DND-41 (cell line): ENCODE data around the gene EID3.

Experiments used
- ATAC-seq: fragments of 200-7000 bp; cut with Tn5 transposase; 3 replicates; pipeline ENCODE4 v1.9.1; 2021; ENCODE audit warnings: low read depth; ENCODE audit not compliant: insufficient read depth
- DNase-seq: peaks from one replicate; pipeline ENCODE4 v3.0.0-alpha.2; 2020
- H2AFZ ChIP-seq: 2 replicates; pipeline ENCODE4 v1.6.0; 2012; ENCODE audit warnings: low read depth, low read length
- H3K27ac ChIP-seq: 2 replicates; pipeline ENCODE4 v1.5.1; 2012; ENCODE audit warnings: low read length, inconsistent platforms
- H3K27me3 ChIP-seq: fragments of 200-600 bp; sonication (generic); 2 replicates; pipeline ENCODE4 v1.6.0; 2012; ENCODE audit warnings: low read length, mild to moderate bottlenecking, inconsistent platforms; ENCODE audit not compliant: insufficient read depth, poor library complexity
- H3K36me3 ChIP-seq: 2 replicates; pipeline ENCODE4 v1.5.1; 2012; ENCODE audit warnings: low read length, inconsistent platforms; ENCODE audit not compliant: insufficient read depth
- H3K4me1 ChIP-seq: 2 replicates; pipeline ENCODE4 v1.5.1; 2012; ENCODE audit warnings: mild to moderate bottlenecking, low read length; ENCODE audit not compliant: insufficient read depth
- H3K4me2 ChIP-seq: 2 replicates; pipeline ENCODE4 v1.6.0; 2012; ENCODE audit warnings: mild to moderate bottlenecking, moderate library complexity, low read length, inconsistent platforms; ENCODE audit not compliant: insufficient read depth
- H3K4me3 ChIP-seq, 2 experiments: fragments of 200-600 bp in 1 of 2; shearing (Covaris generic) in 1 of 2; 2 replicates each; pipeline ENCODE4 v1.5.1; 2012 to 2016; ENCODE audit warnings: inconsistent platforms in 2 of 2, low read length in 2 of 2, mild to moderate bottlenecking in 2 of 2, low read depth in 1 of 2, moderate library complexity in 1 of 2
- H3K79me2 ChIP-seq: 2 replicates; pipeline ENCODE4 v1.6.0; 2012; ENCODE audit warnings: low read length, inconsistent platforms; ENCODE audit not compliant: insufficient read depth
- H3K9ac ChIP-seq: 2 replicates; pipeline ENCODE4 v1.6.0; 2012; ENCODE audit warnings: low read depth, mild to moderate bottlenecking, inconsistent platforms, low read length, moderate library complexity
- H3K9me3 ChIP-seq: 2 replicates; pipeline ENCODE4 v1.5.1; 2012; ENCODE audit warnings: low read length, moderate library complexity, mild to moderate bottlenecking, inconsistent platforms; ENCODE audit not compliant: insufficient read depth, severe bottlenecking
- H4K20me1 ChIP-seq: 2 replicates; pipeline ENCODE4 v1.6.0; 2012; ENCODE audit warnings: low read length; ENCODE audit not compliant: insufficient read depth
- EZH2 ChIP-seq: IDR thresholded peaks from 3 replicates; pipeline ENCODE4 v1.6.1; 2012; ENCODE audit warnings: borderline replicate concordance, low read depth, mild to moderate bottlenecking, moderate library complexity, low read length, inconsistent platforms; ENCODE audit not compliant: severe bottlenecking
- TF ChIP-seq, protein P1 (sequence below): IDR thresholded peaks from 2 replicates; pipeline ENCODE4 v1.5.1; 2012; ENCODE audit warnings: borderline replicate concordance, low read length, moderate library complexity, mild to moderate bottlenecking; ENCODE audit not compliant: poor library complexity, severe bottlenecking; ENCODE audit errors: extremely low read depth

The EID3 gene

DNA sequence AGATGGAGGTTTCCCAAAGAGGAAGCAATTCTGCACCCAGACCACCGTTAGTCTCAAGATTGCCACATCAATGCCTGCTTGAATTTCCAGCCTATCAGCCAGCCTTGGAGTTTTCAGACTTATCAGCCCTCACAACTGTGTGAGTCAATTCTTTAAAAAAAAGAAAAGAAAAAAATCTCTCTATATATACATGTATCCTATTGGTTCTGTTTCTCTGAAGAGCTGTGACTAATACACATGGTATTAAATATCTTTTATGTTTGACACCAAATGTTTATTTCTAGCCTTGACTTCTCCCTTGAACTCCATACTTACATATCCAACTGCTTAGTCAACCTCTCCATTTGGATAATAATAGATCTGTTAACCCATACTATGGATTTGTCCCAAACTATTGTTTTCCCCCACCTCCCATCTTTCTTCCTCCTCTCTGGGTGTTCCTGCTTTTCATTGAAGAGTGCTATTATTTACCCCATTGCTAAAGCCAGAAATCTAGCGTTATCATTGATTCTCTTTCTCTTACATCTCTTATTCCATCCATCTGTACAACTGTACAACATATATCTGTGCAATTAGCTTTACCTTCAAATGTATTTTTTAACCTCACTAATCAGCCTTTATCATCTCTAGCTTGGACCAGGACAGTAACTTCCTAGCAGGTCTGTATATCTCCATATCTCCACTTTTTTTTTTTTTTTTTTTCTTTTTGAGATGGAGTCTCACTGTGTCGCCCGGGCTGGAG lies 22.7 kb upstream of the EID3 start:
- Histone ChIP-seq H3K36me3 (no peaks in the 10 kb centered on the region), H3K9ac (no peak overlapping the region), H3K79me2 (no peaks in the 10 kb centered on the region), H3K9me3 (no peaks in the 10 kb centered on the region), H4K20me1 (no peaks in the 10 kb centered on the region), H2AFZ (no peak overlapping the region), H3K4me3 (no peak overlapping the region), H3K27ac (no peak overlapping the region), H3K4me1 (peaks cover 3% of the 10 kb centered on the region), H3K4me2 (no peak overlapping the region), H3K27me3 (no peaks in the 10 kb centered on the region)
- ATAC-seq, result no peak
- TF ChIP-seq EZH2, result no peak
- TF ChIP-seq, protein P1, sequence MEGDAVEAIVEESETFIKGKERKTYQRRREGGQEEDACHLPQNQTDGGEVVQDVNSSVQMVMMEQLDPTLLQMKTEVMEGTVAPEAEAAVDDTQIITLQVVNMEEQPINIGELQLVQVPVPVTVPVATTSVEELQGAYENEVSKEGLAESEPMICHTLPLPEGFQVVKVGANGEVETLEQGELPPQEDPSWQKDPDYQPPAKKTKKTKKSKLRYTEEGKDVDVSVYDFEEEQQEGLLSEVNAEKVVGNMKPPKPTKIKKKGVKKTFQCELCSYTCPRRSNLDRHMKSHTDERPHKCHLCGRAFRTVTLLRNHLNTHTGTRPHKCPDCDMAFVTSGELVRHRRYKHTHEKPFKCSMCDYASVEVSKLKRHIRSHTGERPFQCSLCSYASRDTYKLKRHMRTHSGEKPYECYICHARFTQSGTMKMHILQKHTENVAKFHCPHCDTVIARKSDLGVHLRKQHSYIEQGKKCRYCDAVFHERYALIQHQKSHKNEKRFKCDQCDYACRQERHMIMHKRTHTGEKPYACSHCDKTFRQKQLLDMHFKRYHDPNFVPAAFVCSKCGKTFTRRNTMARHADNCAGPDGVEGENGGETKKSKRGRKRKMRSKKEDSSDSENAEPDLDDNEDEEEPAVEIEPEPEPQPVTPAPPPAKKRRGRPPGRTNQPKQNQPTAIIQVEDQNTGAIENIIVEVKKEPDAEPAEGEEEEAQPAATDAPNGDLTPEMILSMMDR, result no peak
- no peak for DNase-seq

DNA sequence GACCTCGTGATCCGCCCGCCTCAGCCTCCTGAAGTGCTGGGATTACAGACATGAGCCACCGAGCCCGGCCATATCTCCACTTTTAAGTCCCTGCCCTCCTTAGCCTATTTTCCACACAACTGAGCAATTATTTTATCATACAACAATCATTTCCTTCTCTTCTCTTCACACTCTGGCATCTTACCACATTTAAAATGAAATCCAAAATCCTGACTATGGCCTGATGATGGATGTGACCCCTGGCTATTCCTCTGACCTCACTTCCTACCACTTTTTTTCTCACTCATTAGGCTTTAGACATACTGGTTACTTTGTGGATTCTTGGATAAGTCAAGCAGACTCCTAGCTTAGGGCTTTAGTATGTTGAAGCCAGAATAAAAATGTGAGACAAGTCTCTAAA lies 21.9 kb upstream of the EID3 start:
- no peak for TF ChIP-seq EZH2
- TF ChIP-seq, protein P1, result no peak
- Histone ChIP-seq H4K20me1 (no peaks in the 10 kb centered on the region), H3K9ac (no peak overlapping the region), H3K27me3 (no peaks in the 10 kb centered on the region), H3K4me2 (no peak overlapping the region), H2AFZ (0 out of 2 replicates have a peak overlapping the region, but pooled peaks have one; percentile 26), H3K4me3 (no peak overlapping the region), H3K4me1 (peaks cover 11% of the 10 kb centered on the region), H3K27ac (no peak overlapping the region), H3K9me3 (no peaks in the 10 kb centered on the region), H3K36me3 (no peaks in the 10 kb centered on the region), H3K79me2 (no peaks in the 10 kb centered on the region)
- ATAC-seq (no peak), DNase-seq (no peak)

DNA sequence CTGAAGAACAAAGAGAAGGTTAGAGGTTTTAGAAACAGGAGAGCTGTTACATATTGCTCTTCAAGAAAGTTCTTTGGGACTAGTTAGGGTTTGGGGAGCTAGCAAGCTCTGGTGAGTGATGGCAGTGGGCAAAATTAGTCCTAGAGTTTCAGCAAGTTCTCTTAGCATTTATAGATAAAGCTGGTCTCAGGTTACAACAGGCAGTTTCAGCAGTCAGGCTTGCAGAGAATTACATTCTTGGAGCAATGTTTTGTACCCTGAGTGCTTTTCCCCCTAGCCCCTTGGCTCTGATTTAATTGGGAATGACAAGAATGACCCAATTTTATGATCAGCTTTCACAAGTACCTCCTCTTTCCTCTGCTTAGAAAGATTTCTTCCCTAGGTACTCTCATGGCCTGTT lies 21.4 kb upstream of the EID3 start:
- DNase-seq, result no peak
- Histone ChIP-seq H3K79me2 (peaks cover 2% of the 10 kb centered on the region), H3K27me3 (no peaks in the 10 kb centered on the region), H3K36me3 (no peaks in the 10 kb centered on the region), H3K27ac (no peak overlapping the region), H4K20me1 (no peaks in the 10 kb centered on the region), H3K9me3 (no peaks in the 10 kb centered on the region), H3K4me3 (no peak overlapping the region), H3K4me1 (peaks cover 11% of the 10 kb centered on the region), H2AFZ (no peak overlapping the region; the same call in 1 of the 2 replicates), H3K9ac (no peak overlapping the region), H3K4me2 (no peak overlapping the region)
- TF ChIP-seq, protein P1, result no peak
- no peak for TF ChIP-seq EZH2
- no peak for ATAC-seq
